ENCODE results near the gene KCNIP4. TPM values are rescaled to one million over a fixed set of nuclear protein-coding genes. Genes with fewer than 3 reads are reported as not detected.
A peak's percentile ranks its signal among the peaks of the same experiment; 100 is the strongest.

KCNIP4 gene
- total and polyA plus RNA-seq, 2 donors (not counting 3 experiments of a cell fraction or from before 2014, with no cell fraction given) = not detected

DNA sequence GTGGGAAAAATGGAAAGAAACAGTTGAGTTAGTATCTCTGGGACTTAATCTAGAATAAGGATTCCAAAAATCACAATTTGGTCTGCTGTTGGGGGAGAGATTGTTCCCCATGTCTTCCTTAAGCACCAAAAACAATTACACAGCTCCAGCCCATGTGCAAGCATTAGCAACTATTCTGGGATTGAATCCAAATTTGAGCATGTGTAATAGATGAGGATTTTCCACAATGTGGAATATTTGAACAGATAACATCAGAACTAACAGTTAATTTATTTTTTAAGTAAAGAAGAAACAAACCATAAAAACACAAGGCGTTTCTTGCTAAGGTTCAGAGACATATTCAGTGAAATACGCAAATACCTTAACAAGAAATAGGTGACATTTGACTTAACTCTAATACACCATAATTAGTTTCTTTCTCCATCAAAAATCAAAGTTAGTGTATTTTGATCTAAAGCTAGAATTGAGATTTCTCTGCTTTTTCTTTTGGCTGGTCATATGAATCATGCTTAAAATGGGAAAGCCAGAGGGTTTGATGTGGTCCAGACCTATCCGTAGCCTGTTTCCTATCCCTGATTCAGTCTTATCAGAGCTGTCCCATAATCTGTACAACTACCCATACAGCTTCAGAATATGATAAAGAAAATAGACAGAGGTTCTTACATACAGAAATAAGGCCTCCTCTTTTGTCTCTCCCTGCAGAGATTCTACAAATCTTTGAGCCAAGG is 834.9 kb downstream of the KCNIP4 start:
- Histone ChIP-seq H3K36me3 (ENCODE audit: control insufficient read depth in 2 of 2, extremely low read depth in 1 of 2, insufficient read depth in 2 of 2, low read length in 2 of 2) (no peaks in the 10 kb centered on the region), H3K4me2 (ENCODE audit: insufficient read depth, low read length) (peak overlapping the region; percentile 80), H3K27ac (ENCODE audit: insufficient read depth, low read depth, low read length) (peak overlapping the region; percentile 94), H3K9me3 (replicated peaks; ENCODE audit: control insufficient read depth, insufficient read depth, low read length) (no peaks in the 10 kb centered on the region), H2AFZ (ENCODE audit: low read depth, low read length) (peak overlapping the region; percentile 15), H3K4me3 (replicated peaks in 1 of 3; ENCODE audit: insufficient read depth in 1 of 3, low read depth in 1 of 3, low read length in 3 of 3) (no peak overlapping the region), H3K27me3 (ENCODE audit: control insufficient read depth in 2 of 2, insufficient read depth in 2 of 2, low read length in 2 of 2) (no peaks in the 10 kb centered on the region), H3K4me1 (ENCODE audit: control insufficient read depth, extremely low read depth, insufficient read depth, low read length) (peaks cover 22% of the 10 kb centered on the region), H3K79me2 (ENCODE audit: control insufficient read depth, insufficient read depth, low read length) (no peaks in the 10 kb centered on the region), H3K9ac (replicated peaks; ENCODE audit: extremely low read depth, insufficient read depth, low read length) (peak overlapping the region; percentile 51), H4K20me1 (replicated peaks; ENCODE audit: control insufficient read depth, extremely low read depth, insufficient read depth, low read length) (no peaks in the 10 kb centered on the region), H3K9me1 (replicated peaks; ENCODE audit: control insufficient read depth, extremely low read depth, insufficient read depth, low read length) (no peaks in the 10 kb centered on the region)
- intact Hi-C loops (cut with micrococcal nuclease) = loop anchor here (1.0 to 2.0 kb wide), 3 partner anchors 100 to 335 kb away; no protein-coding TSS in a partner anchor
- FAIRE-seq = peak; percentile 88
- TF ChIP-seq GATA2 (IDR thresholded peaks at IDR 0.05; ENCODE audit: insufficient read depth, insufficient read length, low read depth, low read length) (peak; percentile 78), JUN (IDR thresholded peaks at IDR 0.05; ENCODE audit: borderline replicate concordance, insufficient read depth, insufficient read length, low read depth) (peak; percentile 12), FOS (IDR thresholded peaks at IDR 0.05; ENCODE audit: borderline replicate concordance, insufficient read depth, low read length) (peak; percentile 7)
- TF ChIP-seq, protein P1, sequence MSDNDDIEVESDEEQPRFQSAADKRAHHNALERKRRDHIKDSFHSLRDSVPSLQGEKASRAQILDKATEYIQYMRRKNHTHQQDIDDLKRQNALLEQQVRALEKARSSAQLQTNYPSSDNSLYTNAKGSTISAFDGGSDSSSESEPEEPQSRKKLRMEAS (IDR thresholded peaks at IDR 0.05; ENCODE audit: insufficient read depth, insufficient read length) = no peak
- BruUV-seq (replicated peaks) = TSS peak; percentile 17
- ChIA-PET CTCF (interaction anchor here (1.0 to 2.4 kb wide), 5 partner anchors 12 to 653 kb away, joined by 3 to 27 read pairs (median 7); no protein-coding TSS in a partner anchor), POLR2A (no interaction called here)
- peak; percentile 84 for DNase-seq (ENCODE audit: low read depth, low spot score)
- dilution Hi-C loops (cut with MboI; ENCODE audit: extremely low pct_ligation_motif_present, low sequenced_read_pairs) = no loop called here

DNA sequence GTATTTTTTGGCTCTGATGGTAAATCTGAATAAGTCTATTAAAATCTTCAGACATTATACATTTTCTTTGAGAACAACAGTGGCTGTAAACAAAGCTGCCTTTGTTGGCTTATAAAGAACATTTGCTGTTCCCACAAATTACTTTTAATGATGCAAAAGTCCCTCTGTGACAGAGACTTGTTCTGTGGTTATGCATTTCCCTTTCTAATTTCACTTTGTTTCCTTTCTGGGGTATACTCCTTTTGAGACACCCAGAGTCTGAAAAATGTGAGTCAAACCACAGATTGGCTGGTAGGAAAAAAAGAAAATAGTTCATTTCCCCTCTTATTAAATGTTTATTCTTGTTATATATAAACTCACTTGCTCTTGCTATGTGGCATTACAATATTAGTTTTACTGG is 845.9 kb downstream of the KCNIP4 start:
- Histone ChIP-seq H3K36me3 (ENCODE audit: control insufficient read depth in 2 of 2, extremely low read depth in 1 of 2, insufficient read depth in 2 of 2, low read length in 2 of 2) (no peaks in the 10 kb centered on the region), H3K27ac (ENCODE audit: insufficient read depth, low read depth, low read length) (no peak overlapping the region), H3K9me3 (replicated peaks; ENCODE audit: control insufficient read depth, insufficient read depth, low read length) (no peaks in the 10 kb centered on the region), H3K4me2 (ENCODE audit: insufficient read depth, low read length) (no peak overlapping the region), H3K27me3 (ENCODE audit: control insufficient read depth in 2 of 2, insufficient read depth in 2 of 2, low read length in 2 of 2) (no peaks in the 10 kb centered on the region), H3K9me1 (replicated peaks; ENCODE audit: control insufficient read depth, extremely low read depth, insufficient read depth, low read length) (peaks cover 2% of the 10 kb centered on the region), H3K4me3 (replicated peaks in 1 of 3; ENCODE audit: insufficient read depth in 1 of 3, low read depth in 1 of 3, low read length in 3 of 3) (no peak overlapping the region), H3K79me2 (ENCODE audit: control insufficient read depth, insufficient read depth, low read length) (no peaks in the 10 kb centered on the region), H3K9ac (replicated peaks; ENCODE audit: extremely low read depth, insufficient read depth, low read length) (no peak overlapping the region), H2AFZ (ENCODE audit: low read depth, low read length) (no peak overlapping the region), H3K4me1 (ENCODE audit: control insufficient read depth, extremely low read depth, insufficient read depth, low read length) (no peaks in the 10 kb centered on the region), H4K20me1 (replicated peaks; ENCODE audit: control insufficient read depth, extremely low read depth, insufficient read depth, low read length) (no peaks in the 10 kb centered on the region)
- FAIRE-seq (no peak), DNase-seq (ENCODE audit: low read depth, low spot score) (no peak)
- intact Hi-C loops (cut with micrococcal nuclease) (no loop called here), dilution Hi-C loops (cut with MboI; ENCODE audit: extremely low pct_ligation_motif_present, low sequenced_read_pairs) (no loop called here)
- TF ChIP-seq, protein P1 (IDR thresholded peaks at IDR 0.05; ENCODE audit: insufficient read depth, insufficient read length) = no peak
- peak; percentile 15 for TF ChIP-seq FOS (IDR thresholded peaks at IDR 0.05; ENCODE audit: borderline replicate concordance, insufficient read depth, low read length)
- POLR2A ChIA-PET = no interaction called here
- CTCF ChIA-PET = interaction anchor here (1.8 to 2.1 kb wide), 3 partner anchors 11 to 329 kb away, joined by 7 to 10 read pairs (median 7); no protein-coding TSS in a partner anchor
- no TSS peak for BruUV-seq (replicated peaks)

Data from endothelial cell of umbilical vein (primary cell).